AG04450 (cell line): ENCODE results near the gene INSRR. TPM values are rescaled to one million over a fixed set of nuclear protein-coding genes. Genes with fewer than 3 reads are reported as not detected.

ENCODE experiments used
- CTCF ChIA-PET: fragments of 300-600, 350-600 bp; formaldehyde crosslinking; extraction: SDS; loops from one replicate; lab custom pipeline; 2022; ENCODE audit warnings: antibody characterized with exemption, inconsistent platforms; lab: Charles Lee
- POLR2A ChIA-PET: fragments of 350-600 bp; formaldehyde crosslinking; extraction: SDS; loops from one replicate; lab custom pipeline; 2021; ENCODE audit warnings: antibody characterized with exemption, inconsistent platforms; lab: Yijun Ruan, JAX
- DNase-seq: peaks from one replicate; pipeline ENCODE4 v3.0.0-alpha.2; 2011; ENCODE audit warnings: low read depth, low spot score
- H3K27ac ChIP-seq: one replicate; pipeline ENCODE4 v1.5.1; 2012; ENCODE audit warnings: low read depth, low read length, control low read depth
- H3K27me3 ChIP-seq: one replicate; pipeline ENCODE4 v1.6.0; 2012; ENCODE audit warnings: low read length; ENCODE audit not compliant: control insufficient read depth, insufficient read depth
- H3K4me3 ChIP-seq: 2 replicates; pipeline ENCODE4 v1.5.1; 2011; ENCODE audit warnings: mild to moderate bottlenecking, low read depth, low read length, control low read depth
- H3K9me3 ChIP-seq: 2 replicates; pipeline ENCODE4 v1.5.1; 2012; ENCODE audit warnings: low read length; ENCODE audit not compliant: control insufficient read depth, insufficient read depth
- polyA plus RNA-seq: library from polyadenylated mRNA; depleted of rRNA; stranded (reverse); fragments of >200 nt; gene quantifications from 2 replicates; pipeline ENCODE4 v1.2.3, GENCODE V29; 2011
- TF ChIP-seq, protein P1 (sequence below): IDR thresholded peaks from 2 replicates; pipeline ENCODE4 v1.5.1; 2011; ENCODE audit warnings: low read depth, low read length, control low read depth, inconsistent platforms

Gene INSRR
- polyA plus RNA-seq, 1 experiment, result not detected

DNA sequence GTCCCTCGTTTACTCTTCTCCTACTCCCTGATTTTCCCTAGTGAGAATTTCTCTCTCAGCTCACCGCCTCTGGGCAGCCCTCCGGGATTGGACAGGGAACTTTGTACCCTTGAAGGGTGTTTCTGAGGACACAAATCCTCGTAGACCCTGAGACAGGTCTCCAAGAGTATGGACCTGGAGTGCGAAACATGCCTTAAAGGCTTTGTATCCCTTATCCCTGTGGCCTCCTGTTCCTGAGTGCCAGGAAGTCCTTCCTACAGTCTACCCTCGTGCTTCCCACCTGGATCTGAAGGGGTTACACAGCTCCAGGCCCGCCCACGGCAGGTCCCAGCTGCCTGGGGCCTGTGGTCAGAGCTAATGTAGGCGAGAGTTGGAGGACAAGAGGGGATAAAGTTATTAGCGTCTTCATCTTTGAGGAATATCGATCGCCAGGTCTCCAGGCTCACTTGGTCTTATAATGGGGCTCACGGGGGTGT, 27.0 kb upstream of the INSRR start:
- ChIA-PET CTCF (interaction anchor here (1.2 to 2.9 kb wide), 5 partner anchors 9 to 196 kb away, joined by 3 to 10 read pairs (median 6); partner anchors contain the start of gene INSRR), POLR2A (no interaction called here)
- DNase-seq, result no peak
- no peak overlapping the region for H3K27ac ChIP-seq
- TF ChIP-seq, protein P1, sequence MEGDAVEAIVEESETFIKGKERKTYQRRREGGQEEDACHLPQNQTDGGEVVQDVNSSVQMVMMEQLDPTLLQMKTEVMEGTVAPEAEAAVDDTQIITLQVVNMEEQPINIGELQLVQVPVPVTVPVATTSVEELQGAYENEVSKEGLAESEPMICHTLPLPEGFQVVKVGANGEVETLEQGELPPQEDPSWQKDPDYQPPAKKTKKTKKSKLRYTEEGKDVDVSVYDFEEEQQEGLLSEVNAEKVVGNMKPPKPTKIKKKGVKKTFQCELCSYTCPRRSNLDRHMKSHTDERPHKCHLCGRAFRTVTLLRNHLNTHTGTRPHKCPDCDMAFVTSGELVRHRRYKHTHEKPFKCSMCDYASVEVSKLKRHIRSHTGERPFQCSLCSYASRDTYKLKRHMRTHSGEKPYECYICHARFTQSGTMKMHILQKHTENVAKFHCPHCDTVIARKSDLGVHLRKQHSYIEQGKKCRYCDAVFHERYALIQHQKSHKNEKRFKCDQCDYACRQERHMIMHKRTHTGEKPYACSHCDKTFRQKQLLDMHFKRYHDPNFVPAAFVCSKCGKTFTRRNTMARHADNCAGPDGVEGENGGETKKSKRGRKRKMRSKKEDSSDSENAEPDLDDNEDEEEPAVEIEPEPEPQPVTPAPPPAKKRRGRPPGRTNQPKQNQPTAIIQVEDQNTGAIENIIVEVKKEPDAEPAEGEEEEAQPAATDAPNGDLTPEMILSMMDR, result no peak
- no peaks in the 10 kb centered on the region for H3K9me3 ChIP-seq
- peaks cover 59% of the 10 kb centered on the region for H3K27me3 ChIP-seq
- H3K4me3 ChIP-seq, result no peak overlapping the region

DNA sequence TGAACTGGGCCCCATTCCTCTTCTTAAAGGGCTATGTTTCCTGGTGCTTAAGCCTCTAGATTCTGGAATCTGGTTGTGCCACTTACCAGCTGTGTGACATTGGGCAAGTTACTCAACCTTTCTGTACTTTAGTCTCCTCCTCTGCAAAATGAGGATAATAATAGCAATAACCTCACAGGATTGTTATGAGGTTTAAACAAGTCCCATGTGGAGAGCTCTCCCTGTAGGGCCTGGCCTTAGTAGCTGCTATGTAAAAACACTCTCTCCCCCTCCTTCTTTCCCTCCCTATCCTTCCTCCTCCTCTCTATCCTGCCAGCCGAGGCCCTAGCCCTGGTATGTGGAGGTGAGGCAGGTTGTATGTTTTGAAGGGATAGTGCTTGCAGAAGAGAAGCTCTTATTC, 26.4 kb upstream of the INSRR start:
- TF ChIP-seq, protein P1, result no peak
- H3K27me3 ChIP-seq, result peaks cover 65% of the 10 kb centered on the region

DNA sequence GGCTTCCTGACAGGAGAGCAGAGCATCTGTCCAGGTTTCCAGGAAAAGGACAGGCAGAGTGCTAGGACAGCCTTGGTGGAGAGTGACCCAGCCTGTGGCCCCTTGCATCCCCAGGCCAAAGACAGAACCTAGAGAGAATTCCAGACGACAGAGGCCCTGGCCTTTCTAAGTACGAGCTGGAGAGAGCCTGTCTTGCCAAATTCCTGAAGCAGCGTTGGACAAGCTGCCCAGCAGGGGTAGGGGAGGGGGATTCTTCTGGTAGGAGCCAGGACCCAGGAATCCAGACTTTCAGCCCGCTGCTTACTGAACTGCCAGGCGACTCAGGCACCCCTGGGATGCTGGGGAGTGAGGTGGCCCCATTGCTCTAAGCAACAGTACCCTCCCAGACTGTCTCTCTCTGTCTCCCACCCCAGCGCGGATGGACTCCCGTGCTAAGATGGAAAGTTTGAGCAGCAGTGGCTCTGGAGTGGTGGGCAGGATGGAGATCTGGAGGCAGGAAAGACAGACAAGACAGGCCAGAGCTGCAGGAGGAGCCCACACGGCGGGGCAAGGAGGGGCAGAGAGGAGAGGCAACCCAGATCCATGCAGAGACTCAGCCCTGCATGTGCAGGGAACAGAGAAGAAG, 25.8 kb upstream of the INSRR start:
- CTCF ChIA-PET, result interaction anchor here (0.7 to 2.2 kb wide), 5 partner anchors 8 to 46 kb away, joined by 3 to 8 read pairs (median 5); partner anchors contain the start of gene INSRR
- TF ChIP-seq, protein P1, result no peak
- DNase-seq, result no peak
- Histone ChIP-seq H3K4me3 (no peak overlapping the region), H3K9me3 (no peaks in the 10 kb centered on the region), H3K27me3 (peaks cover 70% of the 10 kb centered on the region), H3K27ac (no peak overlapping the region)
- POLR2A ChIA-PET, result no interaction called here

More for the DNA sequence above, 26.4 kb upstream of the INSRR start:
- H3K9me3 ChIP-seq, result no peaks in the 10 kb centered on the region
- no peak for DNase-seq
- no peak overlapping the region for H3K4me3 ChIP-seq
- CTCF ChIA-PET, result interaction anchor here (1.2 to 2.9 kb wide), 5 partner anchors 9 to 195 kb away, joined by 3 to 10 read pairs (median 6); partner anchors contain the start of gene INSRR
- POLR2A ChIA-PET, result no interaction called here
- no peak overlapping the region for H3K27ac ChIP-seq

DNA sequence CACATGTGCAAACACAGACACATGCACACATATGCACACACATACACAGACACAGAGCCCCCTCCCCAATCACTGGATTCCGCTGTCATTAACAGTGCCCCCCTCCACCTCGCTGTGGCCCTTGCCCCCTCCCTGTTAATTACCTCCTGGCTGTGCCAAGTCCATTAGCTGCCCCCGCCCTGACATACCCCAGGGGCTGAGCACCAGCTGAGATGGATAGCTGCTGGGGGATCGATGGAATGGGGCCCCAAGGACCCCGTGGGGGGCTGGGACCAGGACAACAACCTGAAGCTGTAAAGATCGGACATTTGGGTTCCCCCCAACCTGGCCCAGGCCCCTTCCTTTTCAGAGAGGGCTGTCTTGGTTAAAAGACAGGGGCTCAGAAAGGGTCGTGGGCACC, 25.0 kb upstream of the INSRR start:
- H3K27me3 ChIP-seq, result peaks cover 73% of the 10 kb centered on the region

More for the DNA sequence above, 25.0 kb upstream of the INSRR start:
- Histone ChIP-seq H3K9me3 (no peaks in the 10 kb centered on the region), H3K4me3 (no peak overlapping the region), H3K27ac (no peak overlapping the region)
- POLR2A ChIA-PET, result no interaction called here
- DNase-seq, result no peak
- TF ChIP-seq, protein P1, result no peak
- CTCF ChIA-PET, result interaction anchor here (0.7 to 1.6 kb wide), 4 partner anchors 9 to 45 kb away, joined by 3 to 8 read pairs (median 4); partner anchors contain the start of genes INSRR and NTRK1
